Activated CD8-positive, alpha-beta memory T cell treated with anti-CD3 and anti-CD28 coated beads for 36 hours (primary cell): Measurements from ENCODE around the gene GNAO1. TPM values are rescaled to one million over a fixed set of nuclear protein-coding genes. Genes with fewer than 3 reads are reported as not detected.

Source experiments
- CTCF ChIA-PET: fragments of 350-600 bp; sonication (Branson Sonifier 250); formaldehyde crosslinking; loops from one replicate; lab custom pipeline; 2021; ENCODE audit warnings: antibody characterized with exemption; lab: Charles Lee
- POLR2A ChIA-PET: fragments of 350-600 bp; sonication (Branson Sonifier 250); formaldehyde crosslinking; loops from one replicate; lab custom pipeline; 2021; ENCODE audit warnings: antibody characterized with exemption; lab: Charles Lee
- total RNA-seq, 2 experiments: library from RNA; stranded (reverse); gene quantifications; one replicate each; pipeline ENCODE4 v1.2.3, GENCODE V29; 2021

Gene GNAO1
- total RNA-seq, 2 experiments from 2014 or later = 4.9 to 5.2 TPM

DNA sequence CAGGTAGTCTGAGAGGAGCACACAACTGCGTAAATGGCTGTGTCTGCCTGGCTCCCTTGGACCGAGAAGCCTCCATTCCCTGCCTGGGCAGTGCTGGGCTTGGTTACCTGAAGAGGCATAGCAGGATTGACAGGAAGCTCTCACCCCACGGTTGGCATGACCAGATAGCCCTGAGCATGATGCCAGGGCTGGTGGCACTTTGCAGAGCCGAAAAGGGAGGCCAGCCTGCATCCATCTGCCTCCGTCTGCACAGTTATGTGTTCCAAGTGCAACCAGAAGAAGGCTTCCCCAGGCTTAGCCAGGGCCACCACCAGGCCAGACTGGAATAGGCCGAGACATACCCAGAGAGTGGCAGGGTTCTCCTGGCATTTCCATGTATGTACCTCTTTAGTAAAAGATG lies 36.6 kb downstream of the GNAO1 start:
- ChIA-PET POLR2A (no interaction called here), CTCF (interaction anchor here (1.2 kb wide), 1 partner anchor 91 kb away, joined by 3 read pairs; no protein-coding TSS in a partner anchor)

- ChIA-PET POLR2A (no interaction called here), CTCF (interaction anchor here (1.2 kb wide), 1 partner anchor 90 kb away, joined by 3 read pairs; no protein-coding TSS in a partner anchor)
Measured at GRCh38 chr16:56228476-56228875, 37.2 kb downstream of the GNAO1 start.

GRCh38 chr16:56233795-56234566 lies 42.7 kb downstream of the GNAO1 start:
- POLR2A ChIA-PET = no interaction called here
- CTCF ChIA-PET = interaction anchor here (1.6 kb wide), 1 partner anchor 31 kb away, joined by 4 read pairs; no protein-coding TSS in a partner anchor

- ChIA-PET POLR2A (no interaction called here), CTCF (no interaction called here)
Measured at GRCh38 chr16:56234737-56235136, 43.4 kb downstream of the GNAO1 start.

DNA sequence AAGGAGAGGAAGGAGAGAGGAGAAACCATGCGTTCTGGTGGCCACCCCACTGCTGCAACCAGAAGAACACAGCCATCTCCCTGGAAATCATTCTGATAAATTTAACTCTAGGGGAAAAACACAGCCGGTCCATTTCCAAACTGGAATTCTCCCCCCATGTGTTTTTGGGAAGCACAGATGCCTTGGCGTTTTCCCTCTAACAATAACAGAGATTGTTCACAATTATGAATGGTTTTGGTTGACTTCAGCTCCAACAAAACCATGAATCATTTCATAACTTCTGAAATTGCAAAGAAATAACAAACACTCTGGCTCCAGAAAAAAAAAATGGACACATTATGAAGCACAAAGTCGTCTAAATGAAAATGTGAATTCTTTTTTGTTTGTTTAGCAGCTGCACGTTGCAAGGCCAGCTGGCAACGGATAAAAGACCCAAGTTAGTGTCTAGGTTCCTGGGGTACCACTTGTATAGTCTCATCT lies 46.2 kb downstream of the GNAO1 start:
- POLR2A ChIA-PET = no interaction called here

DNA sequence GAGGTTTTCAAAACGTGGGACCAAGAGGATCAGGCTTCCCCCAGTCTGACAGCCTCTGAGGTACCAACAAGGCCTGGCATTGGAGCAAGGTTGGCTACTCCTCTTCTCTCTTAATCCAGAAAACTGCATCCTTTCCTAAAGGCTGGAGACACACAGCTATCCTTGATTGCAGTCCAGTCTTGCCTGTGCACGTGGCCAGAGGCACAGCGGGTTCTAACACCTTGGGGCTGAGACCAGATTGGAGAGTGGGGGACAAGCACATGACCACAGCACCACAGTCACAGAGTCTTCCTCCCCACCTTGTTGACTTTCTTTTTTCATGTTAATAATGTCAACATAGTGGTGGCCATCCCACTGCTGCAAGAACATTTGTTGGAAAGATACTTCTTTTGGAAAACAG lies 46.9 kb downstream of the GNAO1 start:
- CTCF ChIA-PET = no interaction called here
- POLR2A ChIA-PET = no interaction called here

More for the DNA sequence above, 46.2 kb downstream of the GNAO1 start:
- CTCF ChIA-PET = no interaction called here

DNA sequence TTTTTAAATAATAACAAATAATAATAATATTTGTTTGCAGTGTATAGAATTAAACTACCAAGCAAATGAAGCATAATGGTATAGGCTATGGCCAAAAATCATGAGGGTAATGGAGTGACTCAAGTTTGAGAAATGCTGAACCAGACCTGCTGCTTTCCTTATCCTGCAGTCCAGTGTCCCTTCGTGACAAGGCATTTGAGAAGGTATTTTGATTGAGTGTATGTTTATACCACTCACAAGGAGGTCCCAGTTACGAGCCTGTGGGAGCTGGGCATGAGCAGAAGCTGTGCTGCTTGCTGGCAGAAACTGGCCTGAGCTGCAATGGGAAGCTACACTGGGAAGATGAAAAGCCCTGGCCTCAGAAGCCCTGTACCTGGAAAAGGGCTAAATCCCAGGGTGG lies 50.3 kb downstream of the GNAO1 start:
- ChIA-PET POLR2A (no interaction called here), CTCF (interaction anchor here (1.5 kb wide), 1 partner anchor 10 kb away, joined by 3 read pairs; no protein-coding TSS in a partner anchor)

- ChIA-PET CTCF (no interaction called here), POLR2A (no interaction called here)
Measured at GRCh38 chr16:56242740-56243139, 51.5 kb downstream of the GNAO1 start.

GRCh38 chr16:56244612-56245011 lies 53.3 kb downstream of the GNAO1 start:
- POLR2A ChIA-PET = no interaction called here
- CTCF ChIA-PET = interaction anchor here (1.0 kb wide), 1 partner anchor 42 kb away, joined by 3 read pairs; no protein-coding TSS in a partner anchor

DNA sequence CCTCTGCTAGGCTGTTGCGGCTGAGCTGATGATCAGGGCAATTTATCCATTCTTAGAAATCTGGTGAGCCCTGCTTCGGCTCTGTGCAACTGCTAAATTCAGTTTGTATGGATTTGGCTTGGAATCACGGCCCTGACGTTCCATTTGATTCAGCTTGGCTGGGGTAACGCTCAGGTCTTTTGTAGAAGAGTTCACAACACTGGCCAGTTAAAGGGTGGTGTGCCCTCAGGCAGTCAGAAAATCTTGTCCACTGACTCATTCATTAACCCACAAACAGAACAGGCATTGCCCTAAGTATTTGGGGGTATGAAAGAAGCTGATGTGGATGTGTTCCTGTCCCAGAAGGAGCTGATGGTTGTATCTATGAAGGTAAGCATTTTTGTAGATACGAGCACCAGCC lies 53.9 kb downstream of the GNAO1 start:
- POLR2A ChIA-PET = no interaction called here

DNA sequence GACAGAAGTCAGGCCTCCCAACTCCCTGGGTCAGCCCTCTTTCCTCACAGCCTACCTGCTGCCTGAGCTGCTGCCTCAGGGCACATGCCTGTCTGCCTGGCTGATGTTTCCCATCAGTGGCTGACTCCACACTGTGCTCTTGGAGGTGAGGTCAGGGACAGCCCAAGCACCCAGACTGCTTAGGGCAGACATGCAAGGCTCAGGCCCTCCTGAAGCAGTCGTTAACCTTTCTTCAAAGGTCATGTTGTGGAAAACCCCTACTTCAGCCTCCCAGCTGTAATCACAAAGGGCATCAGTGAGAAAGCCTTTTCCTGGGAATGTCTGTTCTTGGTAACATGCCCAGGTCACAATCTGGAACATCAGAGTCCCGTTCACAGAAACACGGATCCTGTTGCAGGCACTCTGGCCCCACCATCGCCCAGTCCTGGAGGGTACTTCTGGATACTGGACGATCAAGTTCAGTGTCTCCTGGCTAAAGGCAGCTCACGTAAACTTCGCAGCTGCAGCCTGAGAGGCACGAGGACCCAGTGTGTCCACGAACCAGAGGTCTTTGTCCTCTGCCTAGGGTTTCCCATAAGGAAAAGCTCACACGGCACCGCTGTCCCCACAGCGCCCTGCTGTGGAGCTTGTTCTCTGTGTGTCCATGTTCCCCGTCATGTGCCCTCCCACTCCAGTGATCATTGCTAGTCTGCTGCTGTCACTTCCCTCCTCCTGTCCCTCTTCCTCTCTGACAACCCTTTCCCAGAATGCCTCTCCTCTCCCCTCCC lies 54.9 kb downstream of the GNAO1 start:
- ChIA-PET POLR2A (no interaction called here), CTCF (no interaction called here)

More for the DNA sequence above, 53.9 kb downstream of the GNAO1 start:
- CTCF ChIA-PET = no interaction called here

GRCh38 chr16:56247018-56247417 lies 55.7 kb downstream of the GNAO1 start:
- CTCF ChIA-PET = no interaction called here

GRCh38 chr16:56247808-56248207 lies 56.5 kb downstream of the GNAO1 start:
- ChIA-PET POLR2A (no interaction called here), CTCF (no interaction called here)

More at GRCh38 chr16:56247018-56247417, 55.7 kb downstream of the GNAO1 start:
- POLR2A ChIA-PET = no interaction called here

DNA sequence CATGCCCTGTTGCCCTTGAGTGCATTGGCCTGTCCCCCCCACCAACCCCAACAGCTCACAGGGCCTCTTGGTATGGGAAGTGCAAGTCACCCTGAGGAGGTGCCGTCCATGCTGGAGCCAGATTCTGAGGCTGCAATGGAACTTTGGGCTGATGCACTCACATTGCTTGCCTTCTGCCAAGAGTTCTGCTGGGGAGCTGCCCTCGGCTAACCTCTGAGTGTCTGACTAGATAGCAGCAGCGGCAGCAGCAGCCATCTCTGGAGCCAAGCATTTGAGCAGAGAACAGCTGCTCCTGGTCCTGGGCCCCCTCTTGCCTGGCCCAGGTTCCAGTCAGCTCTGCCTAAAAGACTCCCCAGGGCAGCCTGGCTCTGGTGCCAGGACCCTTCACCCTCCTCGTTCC lies 61.5 kb downstream of the GNAO1 start:
- CTCF ChIA-PET = no interaction called here
- POLR2A ChIA-PET = no interaction called here

DNA sequence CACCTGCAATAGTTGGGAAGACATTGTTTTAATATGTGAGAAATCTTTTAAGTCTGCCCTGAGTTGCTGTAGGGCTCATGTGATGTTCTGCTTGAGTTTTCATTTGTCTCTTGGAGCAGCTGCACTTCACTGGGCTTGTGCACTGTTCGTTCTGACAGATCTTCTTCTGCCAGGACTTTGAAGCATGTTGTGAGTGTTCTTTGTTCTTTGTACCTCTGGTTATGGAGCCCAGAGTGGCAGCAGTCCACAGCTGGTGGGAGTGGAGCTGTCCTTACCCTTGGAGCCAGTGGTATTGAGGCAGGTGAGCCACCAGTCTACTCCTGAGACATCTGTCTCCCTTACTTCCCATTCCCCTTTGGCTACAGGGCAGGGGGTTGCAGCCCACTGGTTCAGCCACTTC lies 64.6 kb downstream of the GNAO1 start:
- POLR2A ChIA-PET = no interaction called here
- CTCF ChIA-PET = no interaction called here

- POLR2A ChIA-PET = interaction anchor here (0.7 kb wide), 1 partner anchor 541 kb away, joined by 3 read pairs; no protein-coding TSS in a partner anchor
- CTCF ChIA-PET = no interaction called here
Measured at GRCh38 chr16:56257239-56257638, 66.0 kb downstream of the GNAO1 start.

DNA sequence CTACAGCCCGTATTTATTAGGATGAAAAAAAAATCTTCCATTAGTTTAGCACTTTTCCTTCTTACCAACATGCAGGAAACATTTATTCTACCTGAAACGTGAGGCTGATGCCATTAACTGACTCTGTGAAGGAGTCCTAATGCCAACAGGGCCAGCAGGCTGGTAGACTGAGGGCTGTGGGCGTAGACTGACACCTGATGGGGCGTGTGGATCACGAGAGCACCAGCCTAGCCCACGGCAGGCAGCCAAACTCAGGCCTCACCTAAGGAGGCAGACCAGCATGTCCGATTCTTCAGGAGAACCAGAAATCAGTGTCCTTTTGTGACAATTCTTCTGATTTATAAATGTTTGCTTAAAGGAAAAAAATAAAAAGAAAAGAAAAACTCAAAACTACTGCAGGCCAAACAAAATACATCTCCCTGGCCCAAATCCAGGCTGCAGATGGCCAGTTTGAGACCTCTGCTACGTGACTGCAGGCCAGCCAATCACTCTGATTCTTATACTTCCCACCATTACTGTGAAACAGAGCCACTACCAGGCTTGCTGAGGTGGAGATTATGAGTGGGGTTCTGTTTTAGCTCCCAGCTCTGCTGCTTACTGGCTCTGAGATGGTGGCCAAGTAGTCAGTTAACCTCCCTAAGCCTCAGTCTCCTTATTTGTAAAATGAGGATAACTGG lies 66.5 kb downstream of the GNAO1 start:
- POLR2A ChIA-PET = interaction anchor here (0.7 kb wide), 1 partner anchor 542 kb away, joined by 3 read pairs; no protein-coding TSS in a partner anchor
- CTCF ChIA-PET = no interaction called here

DNA sequence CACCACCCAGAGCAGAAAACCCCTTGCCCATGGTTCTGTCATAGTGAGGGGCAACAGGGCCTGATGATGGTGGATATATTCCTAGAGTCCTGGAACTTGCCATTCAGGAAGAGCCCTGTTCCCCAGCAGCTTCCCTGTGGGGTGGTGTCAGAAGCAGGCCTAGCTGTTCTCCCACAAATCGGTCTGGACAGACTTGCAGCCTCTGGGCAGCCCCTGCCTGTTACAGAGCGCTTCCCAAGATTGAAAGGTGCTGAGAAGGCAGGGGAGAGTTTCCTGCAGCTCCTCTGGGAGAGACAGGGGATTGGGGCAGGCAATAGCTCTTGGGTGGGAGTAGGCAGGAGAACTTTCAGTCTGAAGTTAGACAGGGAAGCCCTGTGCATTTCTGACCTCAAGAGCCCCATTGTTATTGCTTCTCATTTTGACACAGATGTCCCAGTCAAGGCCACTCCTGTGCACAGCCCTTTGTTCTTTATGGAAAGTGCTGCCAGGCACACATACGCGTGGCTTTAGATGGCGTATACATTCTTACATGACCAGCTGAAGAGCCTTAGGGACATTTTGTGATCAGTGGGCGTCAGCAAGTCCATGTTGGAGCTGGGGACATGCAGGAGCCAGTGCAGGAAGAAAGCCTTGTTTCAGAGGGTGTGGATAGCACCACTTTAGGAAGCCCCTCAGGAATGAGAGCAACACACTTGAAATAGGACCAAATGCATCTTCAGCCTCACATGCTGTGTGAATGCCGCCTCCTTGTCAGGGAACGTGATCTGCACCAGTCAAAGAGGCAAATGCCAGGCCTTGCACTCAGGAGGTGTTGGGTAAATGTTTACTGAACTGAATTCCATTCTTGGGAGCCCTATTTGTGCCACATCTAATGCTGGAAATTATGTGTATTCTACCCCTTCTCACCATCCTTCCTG lies 67.5 kb downstream of the GNAO1 start:
- CTCF ChIA-PET = no interaction called here
- POLR2A ChIA-PET = no interaction called here

GRCh38 chr16:56259425-56259779 lies 68.1 kb downstream of the GNAO1 start:
- ChIA-PET POLR2A (no interaction called here), CTCF (no interaction called here)
